KMS-11 (cell line): ENCODE results near the gene CTRB2.

ENCODE experiments used
- H2AFZ ChIP-seq: fragments of 200-600 bp; sonication (generic); 2 replicates; pipeline ENCODE4 v1.6.1; 2016; ENCODE audit warnings: antibody characterized with exemption, mixed run types, low read depth
- H3K27ac ChIP-seq: fragments of 200-600 bp; sonication (generic); 2 replicates; pipeline ENCODE4 v1.6.1; 2016; ENCODE audit warnings: mild to moderate bottlenecking, mixed run types
- H3K27me3 ChIP-seq: fragments of 200-600 bp; sonication (generic); 2 replicates; pipeline ENCODE4 v1.6.1; 2017; ENCODE audit warnings: mild to moderate bottlenecking, low read depth, mixed run types, moderate library complexity; ENCODE audit not compliant: insufficient read depth
- H3K36me3 ChIP-seq: fragments of 200-600 bp; sonication (generic); 2 replicates; pipeline ENCODE4 v1.6.1; 2017; ENCODE audit warnings: mild to moderate bottlenecking, mixed run types; ENCODE audit not compliant: insufficient read depth
- H3K4me1 ChIP-seq: fragments of 200-600 bp; sonication (generic); 2 replicates; pipeline ENCODE4 v1.6.1; 2016; ENCODE audit warnings: mild to moderate bottlenecking, low read depth, mixed run types; ENCODE audit not compliant: poor library complexity, severe bottlenecking
- H3K4me2 ChIP-seq: fragments of 200-600 bp; sonication (generic); 2 replicates; pipeline ENCODE4 v1.7.0; 2016; ENCODE audit warnings: mild to moderate bottlenecking, mixed run types
- H3K4me3 ChIP-seq: fragments of 200-600 bp; sonication (generic); IDR thresholded peaks from 2 replicates; pipeline ENCODE4 v1.6.1; 2017; ENCODE audit warnings: low read depth, low read length, mixed read lengths; ENCODE audit not compliant: insufficient read depth
- H3K79me2 ChIP-seq: fragments of 200-600 bp; sonication (generic); 2 replicates; pipeline ENCODE4 v1.6.1; 2016; ENCODE audit warnings: low read depth, mixed run types; ENCODE audit not compliant: insufficient read depth
- H3K9ac ChIP-seq: fragments of 200-600 bp; sonication (generic); 2 replicates; pipeline ENCODE4 v1.6.1; 2016; ENCODE audit warnings: mild to moderate bottlenecking, mixed run types
- H4K20me1 ChIP-seq: fragments of 200-600 bp; sonication (generic); 2 replicates; pipeline ENCODE4 v1.6.1; 2016; ENCODE audit warnings: mild to moderate bottlenecking, mixed run types; ENCODE audit not compliant: insufficient read depth
- TF ChIP-seq, protein P1 (sequence below): fragments of 200-600 bp; sonication (generic); conservative IDR thresholded peaks from 2 replicates; pipeline ENCODE4 v1.6.1; 2017; ENCODE audit warnings: low read depth, mild to moderate bottlenecking, antibody characterized with exemption, low read length, moderate library complexity, mixed read lengths

CTRB2 gene

DNA sequence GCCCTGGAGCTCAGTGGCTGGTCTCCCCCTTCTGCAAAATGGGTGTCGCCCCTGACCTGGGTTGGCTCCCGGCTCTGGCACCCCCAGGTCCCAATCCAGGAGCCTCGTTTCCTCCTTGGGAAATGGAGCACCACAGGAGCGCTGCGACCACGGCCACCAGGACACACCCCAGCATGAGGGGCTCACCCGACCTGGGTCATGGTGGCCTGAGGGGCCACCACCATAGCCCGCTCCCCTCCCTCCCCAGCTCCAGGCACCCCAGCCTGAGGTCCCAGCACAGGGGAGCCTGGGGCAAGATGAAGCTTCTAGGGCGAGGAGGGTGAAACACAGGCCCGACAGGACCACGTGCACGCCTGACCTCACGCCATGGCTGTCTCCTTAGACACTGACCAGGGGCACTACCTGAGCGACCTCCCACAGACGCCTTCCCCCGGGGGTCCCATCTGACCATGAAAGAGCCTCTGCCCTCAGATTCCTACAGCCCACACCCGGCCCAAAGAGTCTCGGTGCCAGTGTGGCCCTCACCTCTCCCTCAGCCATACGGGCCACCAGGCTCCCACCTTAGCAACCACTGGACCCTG is 32.7 kb upstream of the CTRB2 start:
- Histone ChIP-seq H3K9ac (no peak overlapping the region), H3K4me2 (no peak overlapping the region), H3K36me3 (no peaks in the 10 kb centered on the region), H4K20me1 (no peaks in the 10 kb centered on the region), H3K27ac (no peak overlapping the region), H3K4me3 (no peak overlapping the region), H3K79me2 (no peaks in the 10 kb centered on the region), H2AFZ (no peak overlapping the region), H3K4me1 (no peaks in the 10 kb centered on the region), H3K27me3 (no peaks in the 10 kb centered on the region)
- TF ChIP-seq, protein P1, sequence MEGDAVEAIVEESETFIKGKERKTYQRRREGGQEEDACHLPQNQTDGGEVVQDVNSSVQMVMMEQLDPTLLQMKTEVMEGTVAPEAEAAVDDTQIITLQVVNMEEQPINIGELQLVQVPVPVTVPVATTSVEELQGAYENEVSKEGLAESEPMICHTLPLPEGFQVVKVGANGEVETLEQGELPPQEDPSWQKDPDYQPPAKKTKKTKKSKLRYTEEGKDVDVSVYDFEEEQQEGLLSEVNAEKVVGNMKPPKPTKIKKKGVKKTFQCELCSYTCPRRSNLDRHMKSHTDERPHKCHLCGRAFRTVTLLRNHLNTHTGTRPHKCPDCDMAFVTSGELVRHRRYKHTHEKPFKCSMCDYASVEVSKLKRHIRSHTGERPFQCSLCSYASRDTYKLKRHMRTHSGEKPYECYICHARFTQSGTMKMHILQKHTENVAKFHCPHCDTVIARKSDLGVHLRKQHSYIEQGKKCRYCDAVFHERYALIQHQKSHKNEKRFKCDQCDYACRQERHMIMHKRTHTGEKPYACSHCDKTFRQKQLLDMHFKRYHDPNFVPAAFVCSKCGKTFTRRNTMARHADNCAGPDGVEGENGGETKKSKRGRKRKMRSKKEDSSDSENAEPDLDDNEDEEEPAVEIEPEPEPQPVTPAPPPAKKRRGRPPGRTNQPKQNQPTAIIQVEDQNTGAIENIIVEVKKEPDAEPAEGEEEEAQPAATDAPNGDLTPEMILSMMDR: no peak

DNA sequence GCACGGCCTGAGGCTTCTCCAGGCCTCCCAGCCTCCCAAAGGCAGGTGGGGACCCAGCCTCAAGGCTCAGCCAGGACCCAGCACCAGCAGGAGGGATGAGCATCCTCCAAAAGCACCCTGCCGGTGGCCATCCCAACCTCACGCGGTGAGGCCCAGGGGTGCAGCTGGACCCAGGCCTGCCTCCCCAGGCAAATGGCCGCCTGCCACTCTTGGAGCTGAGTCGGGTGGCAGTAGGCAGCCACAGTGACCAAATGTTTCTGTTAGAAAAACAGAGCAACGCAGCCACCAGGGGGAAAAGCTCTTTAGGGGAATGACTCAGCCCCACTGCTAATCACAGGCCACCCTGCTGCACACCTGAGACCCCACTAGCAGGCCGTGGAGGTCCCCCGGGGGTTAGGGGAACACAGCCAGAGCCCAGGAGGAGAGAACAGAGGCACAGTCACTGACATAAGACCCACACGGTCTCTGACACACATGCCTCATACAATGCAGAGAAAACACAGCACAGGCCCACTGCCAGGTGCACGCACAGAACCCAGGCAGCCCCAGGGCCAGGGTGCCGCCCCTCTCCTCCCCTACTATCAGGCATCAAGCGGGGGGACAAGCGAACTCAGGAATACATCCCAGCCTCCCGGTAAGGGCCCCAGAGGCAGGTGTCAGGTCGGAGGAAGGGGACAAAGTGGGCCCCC is 32.0 kb upstream of the CTRB2 start:
- no peak overlapping the region for H3K4me3 ChIP-seq
- no peak overlapping the region for H3K9ac ChIP-seq
- no peaks in the 10 kb centered on the region for H4K20me1 ChIP-seq
- TF ChIP-seq, protein P1: no peak
- no peaks in the 10 kb centered on the region for H3K79me2 ChIP-seq
- no peak overlapping the region for H3K27ac ChIP-seq
- no peak overlapping the region for H2AFZ ChIP-seq
- H3K27me3 ChIP-seq: no peaks in the 10 kb centered on the region
- no peaks in the 10 kb centered on the region for H3K4me1 ChIP-seq
- no peaks in the 10 kb centered on the region for H3K36me3 ChIP-seq
- no peak overlapping the region for H3K4me2 ChIP-seq

DNA sequence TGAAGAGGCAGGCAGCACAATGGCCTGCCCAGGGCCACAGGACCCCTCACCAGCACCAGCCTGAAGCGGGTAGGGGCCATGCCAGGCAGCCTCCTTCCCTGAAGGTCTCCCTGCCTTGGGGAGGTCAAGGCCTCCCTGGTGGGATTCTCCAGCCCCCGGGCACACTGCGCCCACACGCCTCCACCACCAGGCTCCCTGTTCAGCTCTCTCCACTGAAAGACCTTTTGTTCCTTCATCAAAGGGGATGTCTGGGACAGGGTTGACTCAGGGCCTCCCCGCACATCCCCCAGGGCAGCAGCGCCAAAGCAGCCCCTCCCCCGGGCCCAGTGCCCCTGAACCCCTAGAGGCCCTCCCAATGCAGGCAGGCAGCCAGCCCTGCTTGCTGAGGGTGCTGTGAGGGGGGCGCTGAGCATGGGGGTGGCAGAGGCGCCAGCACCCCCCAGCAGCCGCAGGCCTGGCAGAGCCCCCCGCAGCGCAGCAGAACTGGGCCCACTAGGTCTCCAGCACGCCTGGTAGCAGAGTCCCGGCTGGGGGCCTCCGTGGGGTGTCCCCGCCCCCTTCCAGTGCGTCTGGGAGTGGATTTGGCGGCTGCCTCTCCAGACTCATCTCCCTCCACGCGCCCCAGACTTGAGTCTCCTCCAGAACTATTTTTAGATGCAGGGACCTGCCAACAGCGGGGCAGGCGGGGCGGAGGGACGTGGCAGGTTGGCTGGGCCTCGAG is 31.3 kb upstream of the CTRB2 start:
- no peak overlapping the region for H3K4me3 ChIP-seq
- H3K36me3 ChIP-seq: no peaks in the 10 kb centered on the region
- no peak overlapping the region for H3K4me2 ChIP-seq
- H3K9ac ChIP-seq: no peak overlapping the region
- no peaks in the 10 kb centered on the region for H3K79me2 ChIP-seq
- TF ChIP-seq, protein P1: no peak
- no peaks in the 10 kb centered on the region for H3K27me3 ChIP-seq
- no peak overlapping the region for H2AFZ ChIP-seq
- no peaks in the 10 kb centered on the region for H3K4me1 ChIP-seq
- H4K20me1 ChIP-seq: no peaks in the 10 kb centered on the region
- no peak overlapping the region for H3K27ac ChIP-seq

DNA sequence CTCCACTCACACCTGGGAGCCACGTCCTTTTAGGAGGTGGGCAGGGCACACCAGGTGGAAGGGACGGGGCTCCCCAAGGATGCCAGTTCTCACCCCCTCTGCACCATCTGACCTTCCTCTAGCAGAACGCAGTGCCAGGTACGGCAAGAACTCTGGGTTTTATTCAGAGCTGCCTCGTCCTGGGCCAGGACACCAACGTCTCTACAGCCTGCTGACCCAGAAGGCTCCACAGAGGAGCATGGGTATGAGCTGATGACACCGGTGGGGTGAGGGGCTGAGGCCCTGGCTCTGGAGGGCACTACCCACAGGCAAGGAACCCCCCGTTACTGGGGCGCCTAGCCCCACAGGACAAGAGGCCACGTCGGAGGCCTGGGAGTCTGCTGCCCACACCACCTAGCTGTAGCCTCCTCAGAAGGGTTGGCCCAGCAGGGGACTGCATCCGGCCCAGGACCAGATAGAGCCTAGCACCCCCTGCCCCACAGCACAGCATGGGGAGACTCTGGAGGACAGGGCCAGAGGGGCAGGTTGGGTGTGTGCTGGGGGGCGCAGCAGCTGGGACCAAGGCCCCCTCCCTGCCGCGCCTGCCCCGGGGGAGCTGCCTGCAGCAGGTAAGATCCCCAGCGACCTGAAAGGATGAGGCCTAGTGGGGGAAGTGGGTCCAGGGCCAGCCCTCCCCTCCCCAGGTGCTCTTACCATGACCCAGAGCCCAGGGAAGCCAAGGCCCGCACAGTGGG is 30.6 kb upstream of the CTRB2 start:
- H3K27ac ChIP-seq: no peak overlapping the region
- no peak overlapping the region for H3K9ac ChIP-seq
- H2AFZ ChIP-seq: no peak overlapping the region
- TF ChIP-seq, protein P1: no peak
- H3K79me2 ChIP-seq: no peaks in the 10 kb centered on the region
- H3K4me2 ChIP-seq: no peak overlapping the region
- no peaks in the 10 kb centered on the region for H3K27me3 ChIP-seq
- no peaks in the 10 kb centered on the region for H3K4me1 ChIP-seq
- H4K20me1 ChIP-seq: no peaks in the 10 kb centered on the region
- no peak overlapping the region for H3K4me3 ChIP-seq
- H3K36me3 ChIP-seq: no peaks in the 10 kb centered on the region
